ENCODE results near the gene LRRN2.
A peak's percentile ranks its signal among the peaks of the same experiment; 100 is the strongest.
"Not testable (repeated sequence)": the region's sequence is repeated elsewhere in the genome, so short reads cannot be mapped to it uniquely, and the experiment has no call there.

Gene LRRN2

DNA sequence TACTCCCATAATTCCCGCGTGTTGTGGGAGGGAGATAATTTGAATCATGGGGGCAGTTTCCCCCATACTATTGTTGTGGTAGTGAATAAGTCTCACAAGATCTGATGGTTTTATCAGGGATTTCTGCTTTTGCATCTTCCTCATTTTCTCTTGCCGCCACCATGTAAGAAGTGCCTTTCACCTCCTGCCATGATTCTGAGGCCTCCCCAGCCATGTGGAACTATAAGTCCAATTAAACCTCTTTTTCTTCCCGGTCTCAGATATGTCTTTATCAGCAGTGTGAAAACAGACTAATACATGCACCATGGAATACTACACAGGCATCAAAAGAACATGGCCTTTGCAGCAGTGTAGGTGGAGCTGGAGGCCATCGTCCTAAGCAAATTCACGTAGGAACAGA is 56.1 kb downstream of the LRRN2 start:
- DNase-seq (ENCODE audit: low spot score), result not testable (repeated sequence)

DNA sequence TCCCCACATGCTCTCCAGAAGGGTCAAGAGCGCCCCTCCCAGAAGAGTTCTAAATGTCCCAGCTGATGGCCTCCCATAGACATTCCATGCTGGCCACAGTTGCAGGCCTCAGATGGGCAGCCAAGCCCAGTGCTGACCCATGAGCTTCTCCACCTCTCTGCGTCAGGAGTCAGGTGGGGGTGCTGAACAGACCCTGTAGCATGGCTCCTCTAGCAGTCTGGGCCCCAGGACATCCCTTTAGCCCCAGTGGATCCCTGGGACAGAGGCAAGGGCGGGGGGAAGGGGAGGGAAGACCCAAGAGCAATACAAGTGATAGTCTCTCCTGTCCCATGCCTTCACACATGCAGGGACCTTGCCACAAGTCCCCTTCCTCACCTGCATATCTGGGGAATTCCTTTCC is 56.7 kb downstream of the LRRN2 start:
- no peak for DNase-seq (ENCODE audit: low spot score)

DNA sequence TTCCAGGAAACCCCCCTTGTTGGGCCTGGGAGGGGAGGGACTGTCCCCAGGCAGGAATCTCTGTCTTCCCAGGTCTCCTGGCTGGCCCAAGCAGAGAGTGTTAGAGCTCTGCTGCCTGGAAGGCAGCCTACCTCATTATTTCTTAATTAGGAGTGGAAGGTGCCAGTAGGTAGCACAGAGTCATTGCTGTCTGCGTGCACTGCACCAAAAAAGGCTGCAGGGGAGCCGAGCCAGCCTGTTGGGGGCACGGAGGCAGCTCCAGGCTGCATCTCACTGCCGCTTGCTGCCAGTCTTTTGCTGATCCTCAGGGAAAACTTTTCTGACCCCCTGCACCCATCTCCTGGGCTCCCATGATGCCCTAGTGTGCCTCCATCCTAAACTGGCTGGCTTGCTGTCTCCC is 58.1 kb downstream of the LRRN2 start:
- no peak for DNase-seq (ENCODE audit: low spot score)

DNA sequence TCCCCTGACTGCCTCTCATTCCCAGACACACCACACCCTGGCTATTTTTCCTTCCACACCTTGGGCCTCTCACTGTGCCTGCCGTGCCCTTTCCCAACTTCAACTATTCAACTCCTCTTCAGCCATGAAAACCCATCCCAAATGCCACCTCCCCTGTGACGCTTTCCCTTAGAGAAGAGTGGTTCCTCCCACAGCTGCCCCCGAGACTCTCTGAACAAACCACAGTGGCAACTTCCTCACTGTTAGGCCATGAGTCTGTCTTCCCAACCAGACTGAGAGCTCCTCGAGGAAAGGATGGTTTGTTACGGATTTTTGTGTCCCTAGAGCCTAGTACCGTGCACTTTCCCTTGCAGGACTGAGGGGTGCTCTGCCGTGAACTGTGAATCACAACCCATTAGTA is 59.2 kb downstream of the LRRN2 start:
- no peak for DNase-seq (ENCODE audit: low spot score)

DNA sequence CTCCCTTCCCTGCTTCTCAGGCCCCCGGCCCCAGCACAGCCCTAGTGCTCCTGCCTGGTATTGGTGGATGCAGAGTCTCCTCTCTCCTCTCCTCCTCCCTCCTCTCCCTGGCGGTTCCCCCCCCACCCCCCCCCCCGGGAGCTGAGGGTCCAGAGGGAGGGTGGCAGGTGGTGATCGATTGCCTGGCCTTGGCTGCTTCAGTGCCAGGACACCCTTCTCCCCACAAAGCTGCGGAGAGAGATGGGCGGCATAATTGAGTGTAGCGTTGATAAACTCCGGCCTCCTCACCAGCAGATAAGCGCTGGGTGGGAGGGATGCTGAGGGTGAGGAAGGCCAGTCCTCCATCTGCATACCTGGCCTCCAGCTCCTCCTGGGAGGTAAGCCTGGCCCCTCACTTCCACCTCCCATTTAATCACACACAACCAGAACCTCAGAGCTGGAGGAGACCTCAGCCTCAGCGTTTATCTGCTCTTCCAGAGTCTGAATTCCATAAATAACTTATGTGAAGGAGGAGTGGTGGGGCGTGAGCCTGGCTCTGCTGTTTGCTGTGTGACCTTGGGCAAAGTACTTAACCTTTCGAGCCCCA is 60.8 kb downstream of the LRRN2 start:
- DNase-seq (ENCODE audit: low spot score), result no peak

GRCh38 chr1:204623894-204624361 is 61.6 kb downstream of the LRRN2 start:
- DNase-seq (ENCODE audit: low spot score), result no peak

- DNase-seq (ENCODE audit: low spot score), result peak; percentile 58
Measured at GRCh38 chr1:204623365-204623893, 62.1 kb downstream of the LRRN2 start.

GRCh38 chr1:204621996-204622395 is 63.5 kb downstream of the LRRN2 start:
- DNase-seq (ENCODE audit: low spot score), result no peak

GRCh38 chr1:204621396-204621795 is 64.1 kb downstream of the LRRN2 start:
- no peak for DNase-seq (ENCODE audit: low spot score)

GRCh38 chr1:204619721-204620120 is 65.8 kb downstream of the LRRN2 start:
- no peak for DNase-seq (ENCODE audit: low spot score)

DNA sequence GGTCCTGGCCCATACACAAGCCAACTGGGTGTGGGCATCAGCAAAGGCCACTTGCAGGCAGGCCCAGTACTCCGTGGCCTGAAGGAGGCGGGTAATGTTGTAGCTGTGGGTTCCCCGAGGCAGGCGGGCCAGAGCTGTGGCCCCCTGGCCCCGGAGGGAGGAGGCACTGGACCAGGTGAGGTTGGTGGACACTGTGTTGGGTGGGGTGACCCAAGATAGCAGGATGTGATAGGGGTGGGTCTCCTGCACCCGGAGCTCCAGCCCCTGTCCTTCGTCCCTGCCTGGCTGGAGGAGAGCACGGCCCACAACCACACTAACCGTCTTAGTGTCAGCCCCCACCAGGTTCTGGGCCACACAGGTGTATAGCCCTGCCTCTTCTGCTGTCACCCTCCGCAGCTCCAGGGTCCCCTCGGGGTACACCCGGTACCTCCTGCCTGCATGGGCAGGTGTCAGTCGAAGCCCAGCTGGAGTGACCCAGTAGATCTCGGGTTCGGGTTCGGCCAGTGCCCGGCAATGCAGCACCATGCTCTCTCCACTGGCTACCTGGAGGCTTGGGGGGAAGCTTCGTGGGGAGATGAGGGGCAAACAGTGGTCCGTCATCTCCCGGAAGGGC is 67.3 kb downstream of the LRRN2 start:
- DNase-seq (ENCODE audit: low spot score), result no peak

- no peak for DNase-seq (ENCODE audit: low spot score)
Measured at GRCh38 chr1:204617256-204618147, 68.0 kb downstream of the LRRN2 start.

GRCh38 chr1:204616641-204617040 is 68.9 kb downstream of the LRRN2 start:
- no peak for DNase-seq (ENCODE audit: low spot score)

DNA sequence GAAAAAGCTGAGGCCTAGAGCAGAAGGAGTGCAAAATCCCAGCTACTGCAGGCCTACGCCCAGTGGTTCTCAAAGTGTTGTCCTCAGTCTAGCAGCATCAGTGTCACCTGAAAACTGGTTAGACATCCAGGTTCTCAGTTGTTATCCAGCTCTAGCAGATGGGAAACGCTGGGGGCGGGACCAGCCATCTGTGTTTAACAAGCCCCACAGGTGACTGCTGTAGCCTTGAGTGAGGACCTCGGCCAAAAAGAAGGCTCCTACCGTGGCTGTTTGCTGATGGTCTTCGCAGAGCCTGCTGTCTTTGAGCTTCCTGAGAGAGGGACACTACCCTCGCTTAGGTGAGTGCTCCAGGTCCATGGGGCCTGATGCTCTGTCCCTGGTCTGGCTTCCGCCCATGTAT is 69.7 kb downstream of the LRRN2 start:
- DNase-seq (ENCODE audit: low spot score), result no peak

DNA sequence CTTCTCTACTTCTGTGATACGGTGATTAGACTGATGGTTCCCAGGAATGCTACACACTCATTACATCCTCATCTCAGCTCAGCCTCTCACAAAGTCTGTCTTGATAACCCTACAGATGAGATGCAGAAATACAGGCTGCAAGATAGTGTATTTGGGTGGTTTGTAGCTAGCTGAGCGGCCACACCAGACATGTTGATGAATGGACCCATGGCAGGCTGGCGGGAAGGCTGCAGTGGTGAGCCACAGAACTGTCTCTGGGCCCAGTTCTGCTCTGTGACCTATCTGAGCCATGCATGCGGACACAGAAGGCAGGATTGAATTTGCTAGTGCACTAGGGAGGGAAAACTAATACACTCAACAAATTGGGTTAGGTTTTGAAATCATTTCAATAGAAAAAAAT is 71.9 kb downstream of the LRRN2 start:
- no peak for DNase-seq (ENCODE audit: low spot score)

- DNase-seq (ENCODE audit: low spot score), result no peak
Measured at GRCh38 chr1:204612326-204612725, 73.2 kb downstream of the LRRN2 start.

DNA sequence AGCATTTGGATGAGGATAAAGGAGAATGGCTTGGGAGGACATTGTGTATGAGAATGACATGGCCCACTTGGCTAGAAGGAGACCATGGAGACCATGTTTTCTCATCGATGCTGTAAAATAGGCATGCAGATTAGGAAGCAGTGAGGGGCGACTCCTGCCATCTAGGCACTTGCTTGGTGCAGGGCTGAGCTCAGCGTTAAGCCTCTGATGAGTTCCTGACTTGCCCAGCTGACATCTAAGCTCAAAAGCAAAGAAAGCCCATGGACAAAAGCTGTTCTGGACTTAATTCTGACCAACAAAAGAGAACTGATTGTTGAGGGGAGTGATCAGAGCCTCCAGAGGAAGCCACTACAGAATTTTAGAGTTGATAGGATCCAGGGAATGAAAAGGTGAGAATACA is 74.5 kb downstream of the LRRN2 start:
- no peak for DNase-seq (ENCODE audit: low spot score)

DNA sequence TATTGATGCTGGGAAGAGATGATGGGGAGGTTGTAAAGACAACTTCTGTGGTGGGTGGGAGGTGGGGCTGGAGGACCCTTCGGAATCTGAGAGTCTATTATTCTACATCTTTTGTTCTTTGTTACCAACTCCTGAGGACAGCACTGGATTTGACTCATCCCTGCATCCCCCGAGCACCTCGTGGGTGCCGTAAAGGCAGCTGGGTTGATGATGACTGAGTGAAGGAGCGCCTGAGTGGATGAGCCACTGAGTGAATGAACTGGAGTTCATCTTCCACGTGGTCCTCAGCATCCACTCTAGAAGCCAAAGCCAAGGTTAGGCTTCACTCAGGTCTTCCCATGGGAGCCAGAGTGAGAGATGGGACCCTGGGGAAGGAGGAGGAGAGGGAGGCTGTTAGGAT is 77.6 kb downstream of the LRRN2 start:
- no peak for DNase-seq (ENCODE audit: low spot score)

DNA sequence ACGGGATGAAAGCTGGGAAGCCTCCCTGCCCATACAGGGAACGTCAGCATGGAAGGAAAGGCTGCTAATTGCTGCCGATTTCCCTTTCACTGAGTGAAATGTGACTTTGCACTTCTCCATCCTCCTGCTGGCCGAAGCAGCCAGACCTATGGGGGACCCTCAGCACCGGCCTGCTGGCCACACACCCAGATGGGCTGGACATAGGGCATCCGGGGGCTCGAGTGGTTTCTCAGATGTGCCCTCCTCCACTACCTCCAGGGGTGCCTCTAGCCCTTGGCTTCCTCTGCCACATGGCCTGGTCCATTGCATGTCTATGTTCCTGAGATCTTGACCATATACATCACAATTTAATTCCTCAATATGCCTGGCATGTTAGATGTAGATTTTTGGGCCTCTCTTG is 79.7 kb downstream of the LRRN2 start:
- no peak for DNase-seq (ENCODE audit: low spot score)

DNA sequence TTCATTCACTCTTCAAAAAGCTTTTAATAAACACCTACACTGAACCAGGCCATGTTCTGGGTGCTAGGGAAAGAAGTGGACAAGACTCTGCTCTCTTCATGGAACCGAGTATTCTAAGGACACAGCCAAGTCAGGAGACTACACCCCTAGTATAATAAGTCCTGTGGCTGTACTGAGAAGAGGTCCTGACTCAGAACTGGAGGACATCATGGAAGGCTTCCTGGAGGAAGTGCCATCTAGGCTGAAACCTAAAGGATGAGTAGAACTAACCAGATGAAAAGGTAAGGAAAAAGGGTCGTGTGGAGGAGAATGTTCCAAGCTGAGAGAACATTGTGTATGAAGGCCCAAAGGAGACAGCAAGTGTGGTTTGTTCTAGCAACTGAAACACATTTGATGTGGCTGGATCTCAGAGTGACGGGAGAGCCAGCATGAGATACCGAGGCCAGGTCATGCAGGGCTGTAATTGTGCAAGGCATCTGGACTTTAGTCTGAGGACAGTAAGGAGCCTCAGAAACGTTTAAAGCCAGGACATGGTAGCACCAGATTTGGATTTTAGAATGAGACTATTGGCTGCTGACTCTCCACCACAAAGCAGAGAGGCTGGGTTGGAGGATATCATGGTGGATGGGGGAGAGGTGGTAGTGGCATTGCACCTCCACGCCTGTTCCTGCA is 82.5 kb downstream of the LRRN2 start:
- no peak for DNase-seq (ENCODE audit: low spot score)

DNA sequence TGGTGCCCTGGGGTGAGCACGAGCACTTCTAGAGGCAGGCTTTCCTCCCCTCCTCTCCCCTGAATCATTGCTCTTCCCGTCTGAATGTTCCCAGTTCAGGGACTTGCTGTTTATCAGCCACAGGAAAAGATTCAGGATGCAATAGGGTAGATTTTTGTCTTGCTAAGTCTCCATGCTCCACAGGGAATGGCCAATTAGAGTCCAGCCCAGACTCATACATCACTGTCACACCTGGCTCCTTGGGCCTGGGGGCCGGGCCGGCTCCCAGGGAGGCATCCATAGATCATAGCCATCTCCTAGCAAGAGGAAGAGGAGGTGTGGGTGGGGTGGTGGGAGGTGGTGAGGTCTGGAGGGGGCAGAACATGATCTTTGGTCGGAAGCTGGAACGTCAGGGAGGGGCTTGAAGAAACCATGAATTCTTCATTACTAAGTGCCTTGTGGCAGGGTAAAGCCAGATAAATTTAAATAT is 83.4 kb downstream of the LRRN2 start:
- no peak for DNase-seq (ENCODE audit: low spot score)

DNA sequence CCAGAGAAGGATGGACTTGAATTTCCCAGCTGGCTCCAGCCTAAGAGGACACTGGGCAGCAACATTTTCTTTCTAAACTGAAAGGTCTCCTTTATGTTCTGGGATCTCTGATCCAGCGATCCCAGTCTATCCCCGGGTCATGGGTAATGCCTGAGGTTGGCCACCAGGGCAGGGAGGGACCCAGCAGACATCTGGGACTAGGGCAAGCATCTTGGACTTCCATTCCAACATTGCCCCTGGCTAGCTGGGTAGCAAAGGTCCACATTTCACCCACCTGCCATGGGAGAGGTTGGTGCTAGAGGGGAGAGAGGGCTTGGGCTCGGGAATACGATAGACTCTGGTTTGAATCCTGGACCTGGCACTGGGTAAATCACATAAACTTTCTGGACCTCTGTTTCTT is 84.6 kb downstream of the LRRN2 start:
- DNase-seq (ENCODE audit: low spot score), result no peak

All from COLO829 (cell line).